ENCODE measurements around the gene CAB39.

The CAB39 gene

GRCh38 chr2:230737791-230738226 lies 25.2 kb downstream of the CAB39 start:
- no peak for TF ChIP-seq CTCF (IDR thresholded peaks at IDR 0.05; ENCODE audit: borderline replicate concordance, control extremely low read depth, extremely low read depth, insufficient read depth, missing control alignments)
- in situ Hi-C loops (cut with MboI; ENCODE audit: low sequenced_read_pairs, unreplicated experiment): no loop called here
- DNase-seq (ENCODE audit: low spot score): no peak

GRCh38 chr2:230738391-230738811 lies 25.8 kb downstream of the CAB39 start:
- TF ChIP-seq CTCF (IDR thresholded peaks at IDR 0.05; ENCODE audit: borderline replicate concordance, control extremely low read depth, extremely low read depth, insufficient read depth, missing control alignments): no peak
- no peak for DNase-seq (ENCODE audit: low spot score)
- in situ Hi-C loops (cut with MboI; ENCODE audit: low sequenced_read_pairs, unreplicated experiment): no loop called here

GRCh38 chr2:230738924-230739323 lies 26.3 kb downstream of the CAB39 start:
- in situ Hi-C loops (cut with MboI; ENCODE audit: low sequenced_read_pairs, unreplicated experiment): no loop called here
- DNase-seq (ENCODE audit: low spot score): no peak
- TF ChIP-seq CTCF (IDR thresholded peaks at IDR 0.05; ENCODE audit: borderline replicate concordance, control extremely low read depth, extremely low read depth, insufficient read depth, missing control alignments): no peak

DNA sequence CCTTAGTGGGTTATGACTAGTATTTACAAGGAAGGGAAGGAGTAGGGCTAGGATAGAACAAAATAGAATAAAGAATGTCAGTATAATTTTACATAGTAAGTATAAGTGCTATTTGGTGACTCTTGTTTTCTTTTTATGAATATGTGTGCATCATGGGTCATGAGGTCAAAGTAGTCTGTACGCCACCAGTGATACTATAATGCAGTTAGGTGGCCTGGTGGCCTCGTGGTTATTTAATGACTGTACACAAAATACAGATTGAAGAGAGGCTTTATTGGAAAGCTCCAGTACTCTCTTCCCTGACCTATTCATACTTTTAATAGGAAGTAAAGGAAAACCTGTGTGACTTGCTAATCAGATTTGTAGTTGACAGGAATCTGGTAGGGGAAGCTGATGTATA lies 27.3 kb downstream of the CAB39 start:
- DNase-seq (ENCODE audit: low spot score): no peak
- in situ Hi-C loops (cut with MboI; ENCODE audit: low sequenced_read_pairs, unreplicated experiment): no loop called here
- no peak for TF ChIP-seq CTCF (IDR thresholded peaks at IDR 0.05; ENCODE audit: borderline replicate concordance, control extremely low read depth, extremely low read depth, insufficient read depth, missing control alignments)

DNA sequence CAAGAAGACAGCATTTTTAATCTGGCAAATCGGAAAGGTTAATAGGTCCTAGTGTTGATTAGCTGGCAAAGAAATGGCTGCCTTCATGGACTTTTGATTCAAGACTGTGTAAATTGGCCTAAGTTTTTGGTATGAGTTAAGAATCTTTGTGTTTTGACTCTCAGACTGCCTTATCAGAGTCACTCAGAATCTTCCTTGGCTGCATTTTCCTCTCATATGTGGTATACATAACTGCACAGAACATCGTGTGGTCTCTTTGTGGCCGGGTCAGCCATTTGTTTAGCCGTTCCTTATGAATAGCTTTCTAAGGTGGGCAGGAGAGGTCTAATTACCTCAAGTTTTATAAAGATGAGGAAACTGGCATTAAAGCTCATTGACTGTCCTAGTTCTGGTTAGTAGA lies 30.1 kb downstream of the CAB39 start:
- in situ Hi-C loops (cut with MboI; ENCODE audit: low sequenced_read_pairs, unreplicated experiment): no loop called here
- no peak for DNase-seq (ENCODE audit: low spot score)
- TF ChIP-seq CTCF (IDR thresholded peaks at IDR 0.05; ENCODE audit: borderline replicate concordance, control extremely low read depth, extremely low read depth, insufficient read depth, missing control alignments): no peak

- no peak for TF ChIP-seq CTCF (IDR thresholded peaks at IDR 0.05; ENCODE audit: borderline replicate concordance, control extremely low read depth, extremely low read depth, insufficient read depth, missing control alignments)
- in situ Hi-C loops (cut with MboI; ENCODE audit: low sequenced_read_pairs, unreplicated experiment): no loop called here
- no peak for DNase-seq (ENCODE audit: low spot score)
These were observed 33.6 kb downstream of the CAB39 start for GRCh38 chr2:230746213-230746612.

GRCh38 chr2:230748087-230748486 lies 35.4 kb downstream of the CAB39 start:
- in situ Hi-C loops (cut with MboI; ENCODE audit: low sequenced_read_pairs, unreplicated experiment): no loop called here
- DNase-seq (ENCODE audit: low spot score): no peak
- TF ChIP-seq CTCF (IDR thresholded peaks at IDR 0.05; ENCODE audit: borderline replicate concordance, control extremely low read depth, extremely low read depth, insufficient read depth, missing control alignments): no peak
